Renal cortical epithelial cell (primary cell): ENCODE measurements around the gene FNDC3B. TPM values are rescaled to one million over a fixed set of nuclear protein-coding genes. Genes with fewer than 3 reads are reported as not detected.

Experiments
- DNase-seq: peaks from one replicate; pipeline ENCODE4 v3.0.0-alpha.2; 2011; ENCODE audit warnings: low read depth
- total RNA-seq: library from RNA; depleted of rRNA; stranded (reverse); fragments of >200 nt; gene quantifications from 2 replicates; pipeline ENCODE4 v1.2.3, GENCODE V29; 2014

The FNDC3B gene
- total RNA-seq, 1 donor from 2014 or later = 220 TPM

DNA sequence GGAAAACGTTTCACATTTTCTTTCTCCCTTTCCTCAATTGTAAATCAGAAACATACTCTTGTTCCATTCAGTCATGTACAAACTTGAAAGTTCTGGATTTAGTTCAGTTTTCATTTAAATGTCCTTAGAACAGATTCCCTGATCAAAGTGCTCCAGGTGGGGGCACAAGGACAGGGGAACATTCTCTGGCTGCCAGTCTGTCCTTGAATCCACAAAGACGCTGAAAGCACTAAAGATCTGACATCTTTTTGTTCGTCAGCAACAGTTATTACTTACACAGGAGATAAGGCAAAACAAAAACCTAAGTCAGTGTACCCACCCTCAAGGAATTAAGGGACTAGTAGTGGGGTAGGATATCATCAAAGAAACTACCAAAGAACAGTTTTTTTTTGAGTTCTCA is 269.7 kb downstream of the FNDC3B start:
- no peak for DNase-seq

DNA sequence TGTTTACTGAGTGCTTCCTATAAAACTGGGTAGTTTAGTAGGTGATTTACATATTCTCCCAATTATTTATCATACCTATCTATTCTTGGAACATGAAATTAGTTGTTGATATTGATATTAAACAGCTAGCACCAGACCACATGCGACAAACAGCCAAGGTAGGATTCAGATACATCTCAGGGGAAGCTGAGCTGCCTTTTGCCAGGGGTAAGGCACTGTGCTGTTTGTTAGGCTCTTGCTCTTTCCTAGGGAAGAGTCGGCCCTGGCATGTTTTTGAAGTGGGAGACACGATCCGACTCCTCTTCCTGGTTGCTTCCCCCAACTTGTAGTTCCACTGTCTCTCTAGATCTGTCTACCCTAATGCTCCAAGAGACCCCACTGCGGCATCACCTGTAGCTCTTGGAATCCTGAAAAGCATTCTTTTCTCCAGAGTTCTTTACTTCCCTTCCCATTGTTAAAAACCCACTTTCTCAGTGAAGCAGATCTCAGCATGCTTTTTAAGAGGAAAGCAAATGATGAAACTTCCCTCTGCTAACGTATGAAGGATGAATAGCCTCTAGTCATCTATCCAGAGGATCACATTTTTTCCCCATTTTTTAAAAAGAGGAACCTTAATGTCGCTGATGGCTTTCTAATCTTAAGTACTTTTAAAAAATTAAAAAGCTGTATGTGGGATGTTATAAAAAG is 270.5 kb downstream of the FNDC3B start:
- no peak for DNase-seq

DNA sequence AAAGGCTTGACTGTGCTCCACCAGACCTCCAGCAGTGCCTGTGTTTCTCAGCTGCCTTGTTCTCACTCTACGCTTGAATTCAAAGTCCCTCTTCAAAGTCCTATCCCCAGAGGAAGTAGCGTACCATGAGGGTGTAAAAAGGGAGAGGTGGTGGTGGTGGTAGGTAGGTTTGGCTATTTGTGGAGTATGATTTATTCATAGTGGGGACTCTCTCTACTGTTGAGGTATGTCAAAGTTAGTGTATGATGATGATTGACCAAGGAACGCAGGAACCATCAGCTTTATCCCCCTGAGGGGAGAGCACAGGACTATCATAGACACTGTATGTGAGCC is 271.0 kb downstream of the FNDC3B start:
- DNase-seq = no peak

DNA sequence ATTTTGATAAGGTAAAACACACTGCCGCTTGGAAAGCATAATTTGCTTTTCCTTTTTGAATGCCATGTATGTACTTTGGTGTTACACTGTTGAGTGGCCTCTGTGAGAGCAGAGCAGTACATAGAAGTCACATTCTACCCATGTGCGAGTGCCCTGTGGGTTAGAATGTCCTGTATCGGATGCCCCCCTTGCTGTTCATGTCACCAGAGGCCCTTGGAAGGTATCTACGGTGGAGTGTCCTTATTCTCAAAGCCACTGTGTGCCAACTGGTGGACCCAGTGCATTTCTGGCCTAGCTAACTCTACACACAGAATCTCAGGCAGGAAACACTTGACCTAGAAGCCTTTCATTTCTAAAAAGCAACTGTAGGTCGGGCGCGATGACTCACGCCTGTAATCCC is 271.8 kb downstream of the FNDC3B start:
- DNase-seq = no peak

DNA sequence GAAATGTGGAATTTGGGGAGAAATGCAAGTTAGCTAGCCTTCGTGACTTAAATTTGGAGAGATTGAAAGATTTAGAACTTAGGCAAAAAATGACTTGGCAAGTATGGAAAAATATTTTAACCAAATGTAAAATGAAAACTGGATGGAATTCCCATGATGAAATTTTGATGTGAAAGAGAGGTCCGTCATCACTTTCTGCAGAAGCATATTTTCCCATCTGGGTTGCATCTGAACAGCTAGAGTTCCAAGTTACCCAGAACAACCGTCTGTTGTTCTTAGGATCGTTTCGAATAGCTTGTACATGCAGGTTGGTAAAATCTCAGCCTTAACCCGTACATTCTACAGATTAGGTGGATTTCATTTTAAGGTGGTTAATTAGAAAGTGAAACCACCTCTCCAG is 272.6 kb downstream of the FNDC3B start:
- no peak for DNase-seq

DNA sequence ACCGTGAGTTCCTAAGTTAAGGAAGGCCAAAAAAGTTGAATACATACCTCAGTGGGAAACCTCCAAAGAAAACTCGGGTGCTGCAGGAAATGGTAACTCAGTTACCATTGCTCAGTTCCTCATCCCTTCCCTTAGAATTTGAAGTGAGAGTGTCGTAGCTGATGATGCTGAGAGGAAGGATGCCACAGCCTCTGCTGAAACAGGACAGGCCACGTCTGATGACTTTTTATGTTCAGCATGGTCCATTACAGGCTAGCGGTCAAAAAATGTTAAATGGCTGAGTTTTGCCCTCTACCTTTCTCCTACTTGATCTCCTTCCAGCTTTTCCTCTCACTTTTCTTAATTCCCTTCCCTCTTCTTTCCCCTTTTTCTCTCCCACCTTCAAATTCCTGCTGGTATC is 273.3 kb downstream of the FNDC3B start:
- no peak for DNase-seq

DNA sequence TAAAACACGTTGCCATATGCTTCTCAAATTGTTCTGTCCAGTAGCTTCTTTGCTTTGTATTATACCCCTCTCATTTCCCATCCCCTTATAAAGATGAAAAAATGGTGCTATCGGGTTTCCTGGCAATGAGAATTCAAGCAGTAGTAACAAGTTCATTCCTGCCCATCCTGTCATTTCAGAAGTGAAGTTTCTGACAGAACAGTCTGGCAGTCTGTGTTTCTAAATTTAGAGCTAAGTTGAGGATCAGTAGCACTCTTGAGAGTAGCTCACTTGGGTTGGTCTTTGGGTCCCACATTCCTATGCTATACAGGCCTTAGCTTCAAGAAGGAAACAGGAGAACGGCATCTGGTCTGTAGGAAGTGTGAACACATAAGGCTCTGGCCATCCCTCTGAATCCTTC is 274.3 kb downstream of the FNDC3B start:
- no peak for DNase-seq

DNA sequence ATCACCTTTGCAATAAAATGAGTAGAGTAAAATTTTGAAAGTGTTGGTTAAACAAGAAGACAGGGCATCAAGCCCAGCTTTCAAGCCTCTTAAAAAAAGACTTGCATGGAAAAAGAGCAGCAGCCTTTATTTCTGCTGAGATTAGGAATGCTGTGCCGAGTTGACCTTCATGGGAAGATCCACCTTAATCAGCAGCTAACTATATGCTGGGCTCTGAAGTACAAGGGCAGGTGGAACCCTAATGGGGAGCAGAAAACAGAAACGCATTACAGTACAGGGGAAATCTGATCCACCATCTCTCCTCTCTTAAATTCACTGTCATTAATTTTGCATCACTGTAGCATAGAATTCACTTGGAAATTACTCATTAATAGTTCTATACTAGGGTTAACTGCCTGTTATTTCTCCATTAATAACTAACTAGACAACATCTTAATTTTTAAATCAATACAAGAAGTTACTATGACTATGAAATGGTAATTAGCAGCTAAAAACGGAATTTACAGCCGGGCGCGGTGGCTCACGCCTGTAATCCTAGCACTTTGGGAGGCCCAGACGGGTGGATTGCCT is 275.3 kb downstream of the FNDC3B start:
- DNase-seq = peak; percentile 69

DNA sequence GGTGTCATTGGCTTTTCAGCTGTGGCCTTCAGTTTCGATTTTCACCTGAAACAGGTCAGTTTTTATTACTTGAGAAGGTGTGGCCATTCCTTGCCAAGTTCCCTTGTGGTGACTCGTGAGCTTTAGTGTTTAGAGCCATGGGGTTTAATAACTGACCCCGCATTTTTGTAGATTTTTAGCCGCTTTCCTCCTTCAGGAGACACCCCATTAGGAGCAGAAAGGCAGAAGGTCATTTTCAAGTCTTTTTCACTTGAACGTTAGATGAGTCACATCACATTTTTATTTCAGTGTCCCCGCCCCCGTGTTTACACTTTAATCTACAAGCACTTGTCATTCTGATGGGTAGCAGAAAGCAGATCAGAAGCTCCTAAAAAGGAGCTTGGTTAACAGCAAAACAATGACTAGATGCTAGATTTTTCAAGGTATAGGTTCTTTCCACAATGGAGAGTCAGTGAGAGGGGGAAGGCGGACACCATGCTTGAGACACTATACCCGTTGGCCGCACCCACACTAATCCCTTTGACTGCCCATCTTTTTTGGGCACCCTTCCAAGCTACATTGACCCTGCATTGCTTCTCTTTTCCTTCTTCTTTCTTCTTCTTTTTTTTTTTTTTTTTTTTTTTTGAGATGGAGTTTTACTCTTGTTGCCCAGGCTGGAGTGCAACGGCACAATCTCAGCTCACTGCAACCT is 276.2 kb downstream of the FNDC3B start:
- peak; percentile 95 for DNase-seq

DNA sequence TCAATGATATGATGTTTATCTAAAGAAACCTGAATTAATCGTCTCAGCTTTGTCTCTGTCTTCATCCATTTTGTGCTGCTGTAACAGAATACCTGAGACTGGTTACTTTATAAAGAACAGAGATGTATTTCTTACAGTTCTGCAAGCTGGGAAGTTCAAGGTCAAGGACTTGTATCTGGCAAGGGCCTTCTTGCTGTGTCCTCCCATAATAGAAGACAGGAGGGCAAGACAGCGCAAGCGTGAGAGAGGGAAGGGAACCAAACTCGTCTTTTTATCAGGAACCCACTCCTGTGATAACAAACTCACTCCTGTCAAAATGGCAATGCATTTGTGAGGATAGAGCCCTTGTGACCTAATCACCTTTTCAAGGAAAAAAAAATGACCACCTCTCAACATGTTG is 277.4 kb downstream of the FNDC3B start:
- DNase-seq = no peak

DNA sequence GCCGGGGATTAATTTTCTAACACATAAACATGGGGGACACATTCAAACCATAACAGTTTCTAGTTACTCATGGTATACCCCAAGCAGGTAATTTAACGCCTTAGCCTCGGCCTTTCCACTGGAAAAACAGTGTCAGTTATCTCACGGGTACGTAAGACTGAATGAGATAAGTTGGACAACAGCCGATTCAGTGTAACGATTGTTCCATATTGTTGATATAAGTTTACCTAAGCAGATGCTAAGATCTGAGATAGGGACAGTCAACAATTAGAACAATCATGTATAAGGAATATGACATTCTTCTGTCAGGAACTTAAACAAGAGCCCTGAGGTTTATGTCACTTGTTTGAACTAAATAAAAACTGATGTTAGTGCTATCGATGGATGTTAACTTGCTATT is 278.1 kb downstream of the FNDC3B start:
- DNase-seq = no peak

DNA sequence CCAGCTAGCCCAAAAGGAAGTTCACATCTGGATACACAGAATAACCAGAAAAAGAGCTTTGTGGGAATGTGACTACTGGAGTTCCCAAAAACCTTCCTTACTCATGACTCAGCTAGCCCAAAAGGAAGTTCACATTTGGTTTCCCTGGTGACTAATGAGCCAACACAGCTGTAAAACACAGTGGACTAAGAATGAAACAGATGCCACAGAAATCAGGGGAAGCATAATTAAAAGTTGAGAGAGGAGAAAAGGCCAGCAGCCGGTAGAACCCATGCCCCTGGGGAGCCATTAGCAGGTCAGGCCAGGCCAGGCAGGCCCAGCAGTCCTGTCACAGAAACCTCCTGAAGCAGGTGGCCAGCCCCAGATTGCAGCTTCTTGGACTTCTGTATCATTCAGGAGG is 278.6 kb downstream of the FNDC3B start:
- DNase-seq = peak; percentile 98

DNA sequence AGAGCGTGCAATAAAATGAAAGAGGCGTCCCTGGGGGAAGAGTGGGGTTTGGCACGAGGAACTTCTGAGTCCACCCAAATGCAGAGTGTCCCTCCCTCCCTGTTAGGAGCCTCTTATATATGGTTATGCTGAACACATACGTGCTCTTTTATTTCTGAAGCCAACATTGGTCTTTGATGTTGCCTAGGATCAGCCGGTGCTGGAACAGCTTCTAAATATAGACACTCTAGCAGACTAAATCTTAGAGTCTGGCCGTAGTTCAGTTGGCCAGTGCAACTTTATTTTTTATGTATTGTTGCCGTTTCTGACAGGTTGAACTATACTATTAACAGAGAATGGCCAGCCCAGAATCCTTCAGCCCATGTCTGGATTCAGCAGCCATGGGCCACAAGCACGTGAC is 280.2 kb downstream of the FNDC3B start:
- DNase-seq = no peak

DNA sequence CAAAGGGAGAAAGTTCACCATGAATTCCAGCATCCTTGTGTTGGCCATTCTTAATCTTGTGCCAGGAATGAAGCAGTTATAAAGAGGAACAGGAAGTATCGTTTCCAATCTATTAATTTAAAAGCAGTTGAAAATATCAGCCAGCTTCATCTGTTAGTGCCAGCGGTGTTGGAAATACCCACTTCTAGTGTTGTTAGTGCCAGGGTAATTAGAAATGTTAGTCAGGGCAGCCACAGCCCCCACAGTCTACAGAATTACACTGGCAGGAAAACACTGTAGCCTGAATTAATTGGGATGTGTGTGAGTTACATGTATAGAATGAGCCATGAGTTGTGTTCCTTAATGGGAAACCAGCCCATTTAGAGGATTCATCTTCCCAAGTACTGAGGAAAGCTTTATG is 281.1 kb downstream of the FNDC3B start:
- peak; percentile 59 for DNase-seq

DNA sequence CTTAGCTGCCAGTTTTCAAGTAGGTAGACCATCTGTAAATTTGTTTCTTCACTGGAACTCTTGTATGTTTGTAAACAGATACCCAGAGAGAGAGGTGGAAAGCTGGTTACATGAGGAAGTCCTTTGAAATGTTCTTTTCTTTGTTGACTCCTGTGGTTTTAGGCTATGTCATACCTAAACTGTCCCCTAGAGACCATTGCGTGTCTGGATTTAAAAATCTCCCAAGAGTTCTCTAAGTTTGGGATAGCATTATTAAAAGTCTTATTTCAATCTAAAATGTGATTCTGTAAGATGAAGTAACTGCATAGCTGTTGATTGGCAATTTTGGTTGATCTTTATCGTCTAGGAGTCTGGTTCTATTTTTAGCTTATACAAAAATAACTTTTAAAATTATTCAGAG is 281.7 kb downstream of the FNDC3B start:
- peak; percentile 72 for DNase-seq

DNA sequence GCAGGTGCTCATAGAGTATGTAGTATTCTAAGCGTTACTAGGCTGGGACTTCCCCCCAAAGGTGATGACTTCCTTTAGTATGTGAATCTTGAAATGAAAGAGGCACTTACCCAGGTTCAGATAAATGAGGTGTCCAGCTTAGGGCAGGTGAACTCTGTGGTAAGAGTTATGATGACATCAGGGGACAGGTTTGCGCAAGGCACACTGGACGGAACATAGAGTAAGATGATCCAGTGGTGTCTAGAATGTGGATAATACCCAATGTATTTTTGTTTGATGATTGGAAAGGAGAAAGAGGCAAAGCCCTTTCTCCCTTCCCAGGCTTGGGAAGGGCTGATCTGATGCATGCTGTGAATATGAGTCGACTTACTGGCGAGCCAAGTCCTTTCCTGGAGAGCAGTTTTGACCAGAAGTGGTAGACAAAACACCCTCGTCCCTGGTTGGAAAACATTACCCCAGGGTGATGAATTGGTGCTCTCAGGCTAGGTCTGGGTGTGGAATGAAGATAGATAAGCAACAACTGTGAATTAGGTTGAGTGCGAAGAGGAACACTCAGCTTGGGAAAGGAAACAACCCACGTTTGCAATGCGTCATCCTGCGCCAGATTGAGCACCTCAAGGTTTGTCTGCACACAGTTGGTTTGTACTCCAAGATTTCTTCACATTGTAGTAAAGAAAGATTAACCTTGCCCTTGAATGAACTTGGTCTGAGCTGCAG is 284.7 kb downstream of the FNDC3B start:
- peak; percentile 99 for DNase-seq

DNA sequence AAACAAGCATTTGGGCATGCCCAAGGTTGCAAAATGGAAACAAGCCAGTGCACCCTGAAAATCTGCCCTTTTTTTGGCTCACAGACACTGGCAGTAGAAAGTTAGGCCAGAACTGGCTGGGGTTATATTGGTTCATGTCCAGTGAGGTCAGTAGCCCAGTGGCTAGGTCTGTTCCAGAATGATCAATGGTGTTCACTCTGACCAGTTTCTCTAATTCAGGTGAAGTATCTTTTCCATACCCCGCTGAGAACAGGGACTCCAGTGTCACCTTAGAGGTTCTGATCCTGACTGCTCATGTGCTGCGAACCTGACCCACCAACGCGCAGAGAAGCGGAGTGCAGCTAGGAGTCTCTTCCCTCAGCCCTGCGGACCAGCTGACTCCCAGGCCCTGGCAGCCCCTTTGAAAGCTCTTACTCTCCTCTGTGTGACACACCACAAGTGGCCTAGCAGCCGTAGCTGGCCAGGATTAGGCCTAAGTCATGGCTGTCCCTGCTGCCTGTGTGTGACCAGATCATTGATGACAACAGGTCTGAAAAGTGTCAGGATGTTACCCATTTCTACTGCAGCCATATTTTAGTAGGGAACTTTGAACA is 285.3 kb downstream of the FNDC3B start:
- DNase-seq = no peak

DNA sequence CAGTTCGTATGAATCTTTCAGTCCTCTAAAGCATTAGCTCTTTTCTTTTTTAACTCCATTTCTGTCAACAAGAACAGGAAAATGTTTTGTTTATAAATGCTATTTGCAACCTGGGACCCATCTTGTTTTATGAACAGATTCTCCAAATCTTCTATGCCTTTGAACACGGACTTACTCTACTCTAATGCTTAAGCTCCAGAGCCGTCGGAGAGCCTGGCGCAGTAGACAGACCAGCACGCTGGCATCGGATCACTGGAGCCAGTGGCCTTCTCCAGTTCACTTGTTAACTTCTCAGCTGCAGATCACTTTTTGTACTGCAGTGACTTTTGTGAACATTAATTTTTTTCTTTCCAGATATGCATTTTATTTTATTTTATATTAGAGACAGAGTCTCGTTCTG is 286.1 kb downstream of the FNDC3B start:
- DNase-seq = no peak

DNA sequence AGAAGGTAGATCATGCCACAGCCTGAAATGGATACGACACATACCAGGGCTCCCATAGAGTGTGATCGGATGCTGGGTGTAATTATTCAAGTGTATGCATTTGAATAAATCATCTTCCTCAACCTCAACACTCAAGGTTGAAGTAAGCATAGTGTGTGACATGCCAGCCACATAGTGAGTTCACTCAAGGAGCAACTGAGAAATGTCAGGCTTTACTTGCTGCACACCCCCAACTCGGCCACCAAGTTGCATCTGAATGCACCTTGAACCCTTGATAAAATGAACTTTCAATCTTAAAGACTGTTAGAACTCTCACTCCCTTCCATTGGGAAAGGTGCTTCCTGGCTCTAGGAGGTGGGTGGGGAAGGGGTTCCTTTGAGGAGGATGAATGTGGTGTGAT is 287.6 kb downstream of the FNDC3B start:
- DNase-seq = no peak

DNA sequence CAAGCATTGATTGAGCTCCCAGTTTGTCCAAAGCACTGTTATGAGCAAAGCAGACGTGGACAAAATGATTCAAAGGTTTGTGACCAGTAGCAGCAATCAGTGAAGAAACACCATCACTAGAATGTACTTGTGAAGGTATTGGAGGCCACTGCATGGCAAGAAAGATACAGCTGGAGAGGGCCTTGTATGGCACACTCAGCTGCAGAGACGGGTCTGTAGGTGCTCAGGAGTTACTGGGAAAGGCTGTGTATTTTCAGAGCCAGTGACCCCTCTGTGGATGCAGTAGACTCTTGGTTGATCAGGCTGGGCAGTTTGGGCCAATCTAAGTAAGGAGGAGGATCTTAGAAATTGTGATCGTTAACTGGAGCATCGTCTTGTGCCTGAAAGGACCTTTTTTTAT is 288.9 kb downstream of the FNDC3B start:
- no peak for DNase-seq

DNA sequence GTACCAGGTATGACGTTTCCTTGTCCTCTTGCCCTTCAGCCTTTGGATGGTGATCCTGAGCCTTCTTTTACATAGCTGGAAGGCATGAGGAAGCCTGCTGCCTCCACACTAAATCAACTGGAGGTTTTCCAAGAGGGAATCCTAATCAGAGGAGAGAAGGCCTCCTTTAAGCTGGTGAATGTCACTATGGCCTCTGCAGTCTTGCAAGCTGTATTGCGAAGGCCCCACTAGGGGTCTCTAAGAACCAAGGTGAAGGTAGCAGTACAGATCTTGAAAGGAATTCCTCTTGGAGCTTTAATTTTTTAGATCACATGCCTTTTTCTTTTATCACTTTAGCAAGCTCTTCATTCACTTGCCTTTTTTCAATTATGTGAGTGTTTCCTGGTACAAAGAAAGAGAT is 289.7 kb downstream of the FNDC3B start:
- DNase-seq = no peak

DNA sequence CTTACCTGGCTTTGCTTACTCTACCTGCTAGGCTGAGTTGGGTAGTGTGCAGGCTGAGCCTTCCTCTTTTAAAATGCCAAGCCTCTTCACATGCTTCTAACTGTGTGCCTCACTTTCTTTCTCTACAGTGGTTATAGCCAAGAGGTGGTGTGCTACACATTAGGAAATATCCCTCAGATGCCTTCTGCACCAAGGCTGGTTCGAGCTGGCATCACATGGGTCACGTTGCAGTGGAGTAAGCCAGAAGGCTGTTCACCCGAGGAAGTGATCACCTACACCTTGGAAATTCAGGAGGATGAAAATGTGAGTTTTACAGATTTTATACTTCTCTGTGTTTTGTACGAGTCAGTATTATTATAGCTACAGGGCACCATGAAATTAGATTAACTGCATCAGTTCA is 291.0 kb downstream of the FNDC3B start:
- DNase-seq = no peak
